KOPT-K1 (cell line): ENCODE data around the gene KRT79.

Experiments
- H3K27ac ChIP-seq: fragments of 200-600 bp; sonication (generic); 2 replicates; pipeline ENCODE4 v1.5.1; 2016; ENCODE audit warnings: antibody characterized with exemption, mild to moderate bottlenecking, low read depth, low read length; ENCODE audit not compliant: poor library complexity, severe bottlenecking
- H3K36me3 ChIP-seq: fragments of 200-600 bp; sonication (generic); 2 replicates; pipeline ENCODE4 v1.5.1; 2017; ENCODE audit warnings: antibody characterized with exemption, mild to moderate bottlenecking, low read length, moderate library complexity; ENCODE audit not compliant: insufficient read depth
- H3K9me3 ChIP-seq: fragments of 200-600 bp; sonication (generic); 2 replicates; pipeline ENCODE4 v1.5.1; 2017; ENCODE audit warnings: antibody characterized with exemption, low read length, mild to moderate bottlenecking; ENCODE audit not compliant: insufficient read depth, poor library complexity, severe bottlenecking

The KRT79 gene

DNA sequence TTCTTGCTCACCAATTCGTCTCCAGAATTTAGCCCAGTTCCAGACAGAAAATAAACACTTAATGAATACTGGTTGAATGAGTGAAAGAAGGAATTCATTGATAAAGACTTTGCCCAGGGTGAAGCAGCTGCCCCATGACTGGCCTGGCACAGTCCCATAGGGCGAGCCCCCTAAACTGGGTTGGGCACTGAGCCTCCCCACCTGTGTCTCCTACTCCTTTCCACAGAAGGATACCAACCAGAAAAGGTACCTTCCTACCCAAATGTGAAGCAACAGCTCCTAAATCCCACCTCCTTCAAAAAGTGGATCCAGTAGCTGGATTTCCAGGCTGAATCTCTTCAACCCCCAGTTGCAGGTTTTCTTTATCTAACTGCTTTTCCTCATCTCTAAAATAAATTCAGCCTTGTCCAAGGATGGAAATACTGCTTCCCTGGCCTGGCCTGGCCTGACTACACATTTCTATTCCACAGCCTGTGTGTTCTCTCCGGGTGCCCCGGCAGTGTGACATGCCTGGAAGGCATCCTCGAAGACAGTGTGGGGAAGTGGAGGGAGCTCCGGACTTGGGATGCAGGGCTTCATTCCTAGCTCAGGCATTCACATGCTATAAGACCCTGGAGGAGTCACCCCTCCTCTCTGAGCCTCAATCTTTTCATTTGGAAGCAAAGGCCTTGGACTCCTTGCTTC, 45.8 kb downstream of the KRT79 start:
- no peaks in the 10 kb centered on the region for H3K9me3 ChIP-seq
- no peaks in the 10 kb centered on the region for H3K36me3 ChIP-seq
- H3K27ac ChIP-seq = no peak overlapping the region

DNA sequence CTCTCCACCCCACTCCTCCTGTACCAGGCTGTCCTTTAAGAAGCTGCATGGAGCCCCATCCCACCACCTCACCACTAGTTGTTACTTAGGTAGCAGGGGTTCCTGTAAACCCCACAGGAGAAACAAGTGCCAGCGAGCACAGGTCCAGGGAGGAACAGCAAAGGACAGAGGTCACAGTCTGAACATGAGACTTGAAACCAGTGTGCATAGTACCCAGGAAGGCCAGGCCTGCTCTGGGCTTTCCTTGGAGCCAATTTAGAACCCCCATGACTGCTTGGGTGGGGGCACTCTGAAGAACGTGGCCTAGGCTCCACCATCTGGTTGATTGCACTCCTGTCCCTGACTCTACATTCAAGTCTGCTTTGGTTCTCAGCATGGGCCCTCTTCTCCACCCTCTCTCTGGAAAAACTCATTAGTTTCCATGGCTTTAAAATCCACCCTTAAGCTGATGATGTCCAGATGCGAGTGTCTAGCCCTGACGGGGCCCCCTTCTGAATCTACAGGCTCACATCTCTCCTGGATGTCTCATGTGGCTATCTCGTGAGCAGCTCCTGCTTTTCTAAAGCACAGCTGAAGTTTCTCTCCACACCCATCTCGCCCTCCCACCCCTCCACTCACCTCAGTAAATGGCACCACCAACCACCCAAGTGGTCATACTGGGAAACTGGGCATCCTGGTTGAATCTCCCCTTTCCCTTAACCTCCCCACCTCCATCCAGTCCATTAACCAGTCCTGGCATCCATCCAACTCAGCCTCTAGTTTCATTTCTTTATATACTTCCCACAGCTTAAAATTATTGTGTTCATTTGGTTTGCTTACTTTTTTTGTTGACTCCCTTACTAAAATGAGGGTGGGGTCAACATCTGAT, 46.6 kb downstream of the KRT79 start:
- no peak overlapping the region for H3K27ac ChIP-seq
- no peaks in the 10 kb centered on the region for H3K36me3 ChIP-seq
- H3K9me3 ChIP-seq = no peaks in the 10 kb centered on the region

DNA sequence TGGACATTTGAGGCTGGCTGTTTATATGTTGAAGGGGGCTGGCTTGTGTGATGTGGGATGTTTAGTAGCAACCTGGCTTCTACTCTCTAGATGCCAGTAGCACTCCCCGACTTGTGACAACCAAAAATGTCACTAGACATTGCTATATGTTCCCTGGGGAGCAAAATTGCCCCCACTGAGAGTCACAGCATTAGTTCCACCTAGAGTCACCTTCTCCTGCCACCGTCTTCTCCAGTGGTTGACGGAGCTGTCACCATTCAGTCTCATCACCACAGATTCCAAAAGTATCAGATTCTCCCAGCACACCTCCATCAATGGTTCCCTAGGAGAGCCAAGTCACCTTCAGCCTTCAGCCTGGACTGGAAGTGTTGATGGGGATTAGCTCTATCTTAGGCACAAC, 49.2 kb downstream of the KRT79 start:
- H3K9me3 ChIP-seq = no peaks in the 10 kb centered on the region
- H3K36me3 ChIP-seq = no peaks in the 10 kb centered on the region
- H3K27ac ChIP-seq = no peak overlapping the region

DNA sequence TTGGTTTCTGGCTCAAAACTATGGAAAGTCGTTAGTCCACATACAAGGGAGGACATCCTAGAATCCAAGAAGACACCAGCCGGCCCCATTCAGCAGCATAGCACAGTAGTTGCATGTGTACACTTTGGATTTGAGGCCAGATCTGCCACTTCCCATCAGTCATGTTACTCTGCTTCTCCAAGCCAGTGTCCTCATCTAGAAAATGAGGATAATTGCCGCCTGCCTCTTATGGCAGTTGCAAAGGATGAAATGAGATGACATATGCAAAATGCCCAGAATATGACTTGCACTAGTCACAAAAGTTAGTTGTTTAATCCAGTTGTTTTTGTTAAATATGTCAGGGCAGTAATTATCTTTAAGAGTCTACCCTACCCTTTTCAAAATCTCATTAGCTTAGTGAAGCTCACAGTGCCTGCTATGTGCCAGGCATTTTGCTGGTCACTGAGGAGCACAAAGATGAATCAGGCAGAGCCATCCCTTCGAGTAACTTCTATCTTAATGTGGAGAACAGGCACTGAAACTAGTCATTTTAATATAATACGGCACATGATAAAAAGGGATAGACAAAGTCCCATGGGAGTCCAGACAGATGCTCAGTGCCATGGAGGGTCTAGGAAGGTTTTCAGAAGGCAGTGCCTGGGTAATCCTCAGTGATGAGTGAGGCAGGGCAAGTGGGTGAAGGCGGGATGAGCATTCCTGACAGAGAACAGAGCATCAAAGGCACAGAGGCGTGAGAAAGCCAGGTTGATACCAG, 50.4 kb downstream of the KRT79 start:
- H3K9me3 ChIP-seq = no peaks in the 10 kb centered on the region
- no peaks in the 10 kb centered on the region for H3K36me3 ChIP-seq
- H3K27ac ChIP-seq = no peak overlapping the region

DNA sequence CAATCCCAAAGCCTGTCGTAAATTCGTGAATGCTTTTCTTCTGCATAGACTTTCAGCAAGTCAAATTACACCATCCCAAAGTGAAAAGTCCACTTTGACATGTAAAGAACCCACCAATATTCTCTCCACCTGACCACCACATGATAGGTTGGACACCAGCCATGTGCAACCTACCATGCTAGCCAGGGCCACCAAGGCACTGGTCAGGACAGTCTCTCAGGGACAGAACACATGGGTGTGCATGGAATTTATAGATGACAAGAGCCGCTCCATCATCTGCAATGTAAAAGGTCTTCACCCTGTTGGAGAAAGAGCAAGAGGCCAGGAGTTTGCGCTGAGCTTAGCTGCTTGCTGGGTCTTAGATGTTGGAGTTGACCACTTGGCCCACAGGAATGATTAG, 51.6 kb downstream of the KRT79 start:
- Histone ChIP-seq H3K27ac (no peak overlapping the region), H3K9me3 (no peaks in the 10 kb centered on the region), H3K36me3 (no peaks in the 10 kb centered on the region)

DNA sequence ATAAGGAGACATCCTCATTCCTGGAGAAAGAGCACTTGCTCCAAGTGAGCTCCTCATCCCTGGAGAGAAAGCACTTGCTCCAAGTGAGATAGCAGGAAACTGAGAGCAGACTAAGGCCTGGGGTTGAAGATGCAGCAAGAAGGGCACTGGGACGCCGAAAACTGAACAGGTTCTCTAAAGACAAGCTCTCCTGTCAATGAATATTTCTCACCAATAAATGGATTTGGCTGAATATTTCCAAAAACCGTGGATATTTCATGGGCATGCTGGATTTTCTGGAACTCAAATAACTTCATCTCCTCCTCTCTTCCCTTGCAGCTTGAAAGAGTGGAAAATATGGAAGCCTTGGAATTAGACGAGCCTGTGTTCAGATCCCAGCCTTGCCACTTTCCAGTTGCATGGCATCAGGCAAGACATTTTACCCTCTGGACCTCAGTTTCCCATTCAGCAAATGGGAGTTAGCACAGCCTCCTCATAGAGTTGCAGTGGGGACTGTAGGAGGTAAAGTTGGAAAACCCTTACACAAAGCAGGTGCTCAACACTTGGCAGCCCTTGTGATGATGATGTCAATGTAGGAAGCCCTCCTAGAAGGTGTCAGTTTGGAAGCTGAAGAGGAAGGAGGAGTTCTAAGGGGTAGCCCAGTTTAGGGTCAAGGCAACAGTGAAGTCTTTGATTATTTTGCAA, 52.6 kb downstream of the KRT79 start:
- no peaks in the 10 kb centered on the region for H3K36me3 ChIP-seq
- no peaks in the 10 kb centered on the region for H3K9me3 ChIP-seq
- H3K27ac ChIP-seq = no peak overlapping the region

DNA sequence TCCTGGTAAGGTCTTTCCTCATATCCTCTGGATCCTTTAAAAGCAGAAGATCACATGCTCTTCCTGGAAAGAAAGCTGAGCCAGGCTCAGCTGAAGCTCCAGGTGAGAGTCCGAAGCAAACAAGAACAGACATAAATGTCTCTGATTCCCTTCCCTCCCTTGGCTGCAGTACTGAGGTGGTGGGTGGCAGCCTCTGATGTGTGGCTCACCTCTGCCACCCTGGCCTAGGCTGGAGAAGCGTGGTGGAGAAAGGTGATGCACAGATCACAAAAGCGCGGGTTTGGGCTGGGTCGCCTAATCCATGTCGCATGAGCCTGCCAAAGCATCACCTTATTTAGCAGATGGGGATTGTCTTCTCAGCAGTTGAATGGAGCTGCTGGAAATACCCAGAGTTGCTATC, 54.2 kb downstream of the KRT79 start:
- H3K27ac ChIP-seq = no peak overlapping the region
- no peaks in the 10 kb centered on the region for H3K36me3 ChIP-seq
- H3K9me3 ChIP-seq = no peaks in the 10 kb centered on the region

DNA sequence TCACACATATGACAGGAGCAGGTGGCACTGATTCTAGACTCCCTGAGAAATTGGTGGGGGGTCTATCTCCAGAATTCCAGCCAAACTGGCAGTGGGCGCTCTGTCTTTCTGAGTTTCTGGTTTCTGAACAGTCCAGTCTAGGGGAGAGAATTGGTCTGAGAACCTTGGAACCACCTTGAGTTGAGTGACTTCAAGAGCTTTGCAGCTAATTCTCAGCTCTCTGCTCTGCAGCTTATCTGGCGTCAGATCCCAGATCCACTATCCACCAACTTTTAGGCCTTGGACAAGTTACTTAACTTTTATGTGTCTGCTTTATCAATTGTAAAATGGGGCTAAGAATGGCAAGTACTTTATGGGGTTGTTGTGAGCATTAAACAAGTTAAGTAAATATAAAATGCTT, 55.3 kb downstream of the KRT79 start:
- H3K36me3 ChIP-seq = no peaks in the 10 kb centered on the region
- H3K9me3 ChIP-seq = no peaks in the 10 kb centered on the region
- no peak overlapping the region for H3K27ac ChIP-seq

DNA sequence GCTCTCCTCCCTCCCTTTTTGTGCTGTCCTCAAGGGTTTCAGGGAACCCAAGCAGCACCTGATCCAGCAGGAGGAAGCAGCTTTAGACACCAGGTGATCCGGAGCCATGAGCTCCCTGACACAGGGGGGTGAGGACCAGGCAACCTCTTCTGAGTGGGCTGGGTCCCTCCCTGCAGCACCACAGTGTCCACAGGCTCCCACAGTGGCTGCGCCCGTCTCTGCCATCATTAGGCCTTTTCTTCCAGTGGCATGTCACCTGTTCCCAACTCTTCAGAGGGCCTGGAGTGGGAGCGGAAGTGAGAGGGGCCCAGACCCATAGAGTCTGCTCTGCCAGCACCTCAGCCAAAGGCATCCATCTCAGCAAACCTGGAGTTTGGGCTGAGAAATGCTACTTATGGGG, 56.5 kb downstream of the KRT79 start:
- Histone ChIP-seq H3K36me3 (no peaks in the 10 kb centered on the region), H3K27ac (no peak overlapping the region), H3K9me3 (no peaks in the 10 kb centered on the region)

DNA sequence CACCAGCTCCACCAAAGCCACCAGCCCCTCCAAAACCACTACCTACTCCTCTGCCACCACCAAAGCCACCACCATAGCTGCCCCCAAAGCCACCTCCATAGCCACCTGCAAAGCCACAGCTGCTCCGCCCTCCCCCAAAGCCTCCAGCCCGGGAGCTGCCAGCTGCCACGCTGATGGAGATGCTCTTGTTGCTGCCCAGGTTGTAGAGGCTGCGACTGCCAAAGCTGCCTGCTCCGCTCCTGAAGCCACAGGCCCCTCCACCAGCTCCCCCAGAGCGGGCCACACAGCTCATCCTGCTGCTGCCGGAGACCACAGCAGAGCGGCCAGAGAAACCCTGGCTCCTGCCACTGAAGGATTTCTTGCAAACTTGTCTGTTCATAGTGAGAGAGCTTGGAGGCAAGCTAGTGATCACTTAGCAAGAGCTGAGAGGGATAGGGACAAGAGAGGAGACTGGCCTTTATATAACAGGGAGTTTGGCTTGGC, 57.2 kb downstream of the KRT79 start, which contains the start of gene KRT76:
Gene KRT76 (minus strand): TSS at position 433 of the 483 bp plus-strand sequence. CDS start 54 bp downstream, at position 379.
- no peaks in the 10 kb centered on the region for H3K36me3 ChIP-seq
- no peak within 1 kb of the TSS for H3K27ac ChIP-seq
- H3K9me3 ChIP-seq = no peaks in the 10 kb centered on the region

DNA sequence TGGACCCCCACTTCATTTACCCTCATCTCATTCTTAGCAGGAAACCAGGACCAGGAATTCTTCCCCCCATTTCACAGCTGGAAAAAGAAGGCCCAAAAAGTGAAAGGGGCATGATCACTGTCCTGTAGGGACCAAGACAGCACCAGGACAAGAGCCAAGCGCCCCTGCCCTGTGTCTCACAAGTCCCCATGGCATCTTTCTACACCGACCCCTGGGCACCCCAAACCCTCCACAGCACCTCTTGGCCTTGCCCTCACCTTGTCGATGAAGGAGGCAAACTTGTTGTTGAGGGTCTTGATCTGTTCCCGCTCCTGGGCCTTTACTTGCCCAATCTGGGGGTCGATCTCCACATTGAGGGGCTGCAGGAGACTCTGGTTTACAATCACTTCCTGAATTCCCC, 57.7 kb downstream of the KRT79 start:
- no peaks in the 10 kb centered on the region for H3K9me3 ChIP-seq
- H3K36me3 ChIP-seq = no peaks in the 10 kb centered on the region
- H3K27ac ChIP-seq = no peak overlapping the region

DNA sequence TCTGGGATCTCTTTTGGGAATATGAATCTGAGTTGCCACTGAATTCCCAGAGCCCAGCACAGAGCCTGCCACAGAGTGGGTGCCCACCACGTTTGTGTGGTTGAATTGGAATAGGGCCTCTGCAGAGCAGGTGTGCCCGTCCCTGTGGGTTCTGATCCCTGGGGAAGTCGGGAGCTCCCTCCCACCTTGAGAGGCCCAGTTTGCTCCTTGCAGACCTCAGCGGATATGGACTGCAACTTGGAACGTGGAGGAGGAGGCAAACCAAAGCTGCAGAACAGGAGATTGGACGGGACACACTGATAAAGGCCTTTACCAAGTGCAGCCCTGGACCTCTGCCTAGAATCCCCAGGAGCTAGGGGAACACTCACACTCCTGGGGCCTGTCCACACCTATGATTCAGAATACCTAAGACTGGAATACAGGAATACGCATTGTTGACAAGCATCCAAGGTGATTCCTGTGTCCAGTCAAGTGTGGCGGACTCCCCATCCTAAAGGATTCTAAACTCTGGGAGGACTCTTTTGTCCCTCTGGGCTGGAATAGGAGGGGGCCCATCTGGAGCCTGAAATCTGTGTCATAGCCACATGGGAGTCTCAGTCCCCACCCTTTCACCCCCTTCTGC, 59.4 kb downstream of the KRT79 start:
- Histone ChIP-seq H3K27ac (no peak overlapping the region), H3K9me3 (no peaks in the 10 kb centered on the region), H3K36me3 (no peaks in the 10 kb centered on the region)

DNA sequence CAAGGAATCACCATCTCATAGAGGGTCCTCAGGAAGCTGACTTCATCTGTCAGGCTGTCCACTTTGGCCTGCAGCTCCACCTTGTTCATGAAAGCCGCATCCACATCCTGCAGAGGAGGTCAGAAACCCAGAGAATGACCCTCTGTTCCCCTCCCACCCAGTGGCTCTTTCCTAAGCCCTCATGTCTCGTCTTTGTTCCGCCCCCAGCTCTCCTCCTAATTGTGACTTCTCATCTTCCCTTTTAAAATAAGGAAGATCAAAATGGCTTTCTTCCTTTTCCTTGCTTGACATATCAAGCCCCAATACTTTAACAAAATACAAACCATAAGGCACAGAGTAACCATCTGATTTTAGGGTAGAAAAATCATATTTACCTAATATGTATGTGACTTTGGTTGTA, 61.3 kb downstream of the KRT79 start:
- no peaks in the 10 kb centered on the region for H3K9me3 ChIP-seq
- H3K27ac ChIP-seq = no peak overlapping the region
- no peaks in the 10 kb centered on the region for H3K36me3 ChIP-seq

DNA sequence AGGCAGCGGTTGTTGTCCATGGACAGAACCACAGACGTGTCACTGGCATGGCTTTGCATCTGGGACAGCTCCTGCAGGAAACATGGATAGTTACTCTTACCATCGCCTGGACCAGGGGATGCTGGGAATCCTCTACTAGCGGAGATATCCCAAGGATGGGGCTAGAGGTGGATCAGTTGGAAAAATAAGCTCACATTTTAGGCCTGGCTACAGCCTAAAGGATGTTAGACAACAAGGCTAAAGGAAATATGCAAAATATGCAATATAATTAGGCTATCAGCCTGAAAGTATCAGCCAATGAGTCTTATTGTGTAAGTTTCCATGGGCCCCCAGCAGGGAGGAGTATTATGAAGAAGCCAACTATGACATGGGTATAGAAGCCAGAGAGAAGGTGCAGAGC, 61.9 kb downstream of the KRT79 start:
- Histone ChIP-seq H3K36me3 (no peaks in the 10 kb centered on the region), H3K9me3 (no peaks in the 10 kb centered on the region), H3K27ac (no peak overlapping the region)
